Activated T-cell treated with anti-CD3 and anti-CD28 coated beads, Interleukin-2, amount 50 U/mL, for 72 hours (primary cell): Measurements from ENCODE around the gene OCEL1. TPM values are rescaled to one million over a fixed set of nuclear protein-coding genes. Genes with fewer than 3 reads are reported as not detected.

Source experiments
- ATAC-seq, 2 donors: fragments of 150-1000 bp; cut with Tn5 transposase; replicated peaks in 1 of 2; 2 replicates each; pipeline ENCODE4 v1.10.0; 2021; ENCODE audit warnings: moderate library complexity in 2 of 2, mild to moderate bottlenecking in 1 of 2
- DNase-seq, 2 donors: peaks; one replicate each; pipeline ENCODE4 v3.0.0; 2021 to 2022; ENCODE audit warnings: mixed read lengths in 1 of 2
- H3K27ac Mint-ChIP-seq: one replicate; pipeline ENCODE4 v1.8.0; 2022; ENCODE audit warnings: mild to moderate bottlenecking, moderate library complexity, mixed read lengths
- H3K27me3 Mint-ChIP-seq: one replicate; pipeline ENCODE4 v1.8.0; 2022; ENCODE audit warnings: low read depth, mixed read lengths
- H3K36me3 Mint-ChIP-seq, 2 donors: one replicate each; pipeline ENCODE4 v1.8.0; 2022; ENCODE audit warnings: mixed read lengths in 2 of 2, mild to moderate bottlenecking in 1 of 2; ENCODE audit not compliant: insufficient read depth in 2 of 2
- H3K4me1 Mint-ChIP-seq: one replicate; pipeline ENCODE4 v1.8.0; 2022; ENCODE audit warnings: low read depth, mixed read lengths
- H3K4me3 Mint-ChIP-seq, 2 donors: one replicate each; pipeline ENCODE4 v1.8.0; 2022; ENCODE audit warnings: mild to moderate bottlenecking in 2 of 2, mixed read lengths in 2 of 2, moderate library complexity in 2 of 2
- H3K9me3 Mint-ChIP-seq, 2 donors: one replicate each; pipeline ENCODE4 v1.8.0; 2022; ENCODE audit warnings: mixed read lengths in 2 of 2
- total RNA-seq, 2 donors: library from RNA; stranded (reverse); gene quantifications; one replicate each; pipeline ENCODE4 v1.2.3, GENCODE V29; 2022

The OCEL1 gene
- total RNA-seq, 2 donors from 2014 or later: 19.3 to 19.4 TPM

DNA sequence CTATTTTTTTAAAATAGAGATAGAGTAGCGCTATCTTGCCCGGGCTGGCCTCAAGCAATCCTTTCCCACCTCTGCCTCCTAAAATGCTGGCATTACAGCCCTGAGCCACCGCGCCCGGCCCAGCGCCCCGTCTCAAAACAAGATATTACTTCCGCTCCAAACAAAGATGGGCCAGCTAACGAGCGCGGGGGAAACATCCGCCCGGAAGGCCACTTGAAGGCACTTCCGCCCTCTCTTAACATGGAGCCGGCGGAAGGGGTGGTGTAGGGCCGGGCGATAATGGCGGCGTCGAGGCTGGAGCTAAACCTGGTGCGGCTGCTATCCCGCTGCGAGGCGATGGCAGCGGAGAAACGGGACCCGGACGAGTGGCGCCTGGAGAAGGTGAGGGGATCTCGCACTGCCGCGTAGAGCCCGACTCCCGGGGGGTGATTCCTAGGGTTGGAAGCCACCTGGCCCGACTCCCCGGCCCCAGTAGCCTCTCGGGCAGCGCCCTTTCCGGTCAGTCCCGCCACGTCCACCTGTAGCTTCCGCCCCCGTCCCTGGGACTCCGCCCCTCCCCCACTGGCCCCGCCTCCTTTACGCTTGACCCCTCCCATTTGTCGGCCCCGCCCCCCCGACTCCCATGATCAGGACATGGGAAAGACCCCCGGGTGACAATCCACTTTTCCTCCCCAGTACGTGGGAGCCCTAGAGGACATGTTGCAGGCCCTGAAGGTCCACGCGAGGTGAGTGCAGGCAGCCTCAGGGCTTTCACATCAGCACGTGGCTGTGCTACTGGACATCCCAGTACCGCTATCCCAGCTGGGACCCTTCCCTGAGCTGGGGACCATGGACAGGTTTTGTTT lies 10.7 kb upstream of the OCEL1 start, which contains the start of gene USE1:
Gene USE1, plus strand, starts transcription at position 231 of the 845 bp plus-strand sequence. Its CDS starts 49 bp downstream, at position 280.
- peaks cover 2 to 12% of the 10 kb centered on the region in 2 donors for H3K36me3 Mint-ChIP-seq
- no peaks in the 10 kb centered on the region for H3K27me3 Mint-ChIP-seq
- H3K9me3 Mint-ChIP-seq: no peaks in the 10 kb centered on the region
- H3K27ac Mint-ChIP-seq: peak within 1 kb of the TSS; percentile 93
- ATAC-seq: peak; percentile 96 to 98
- peaks cover 30% of the 10 kb centered on the region for H3K4me1 Mint-ChIP-seq
- H3K4me3 Mint-ChIP-seq: peak within 1 kb of the TSS; percentile 85 to 87
- peak; percentile 89 to 91 for DNase-seq

DNA sequence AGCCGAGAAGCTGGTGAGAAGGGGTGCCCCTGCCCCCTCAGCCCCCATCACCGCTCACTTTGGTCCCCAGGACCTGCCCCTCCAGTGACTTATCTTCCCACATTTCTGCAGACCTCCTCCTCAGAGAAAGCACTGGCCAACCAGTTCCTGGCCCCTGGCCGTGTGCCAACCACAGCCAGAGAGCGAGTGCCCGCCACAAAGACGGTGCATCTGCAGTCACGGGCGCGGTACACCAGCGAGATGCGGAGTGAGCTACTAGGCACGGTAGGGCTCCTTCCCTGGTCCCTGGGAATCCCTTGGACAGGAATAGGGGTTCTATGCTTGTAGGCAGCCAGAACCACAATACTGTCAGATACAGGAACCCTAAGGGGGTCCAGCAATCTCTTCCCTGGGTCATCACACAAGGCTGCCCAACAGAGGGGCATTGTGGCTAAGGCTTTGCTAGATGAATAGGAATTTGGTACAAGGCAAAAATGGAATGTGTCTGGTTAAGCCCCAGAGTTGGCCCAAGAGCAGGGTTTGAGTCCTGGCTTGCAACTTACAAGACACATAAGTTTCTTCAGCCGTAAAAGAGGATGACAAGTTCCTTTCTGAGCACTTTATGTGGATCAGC lies 9.9 kb upstream of the OCEL1 start:
- H3K36me3 Mint-ChIP-seq: peaks cover 2 to 12% of the 10 kb centered on the region in 2 donors
- DNase-seq (no peak), ATAC-seq (no peak)
- no peak overlapping the region for H3K27ac Mint-ChIP-seq
- H3K9me3 Mint-ChIP-seq: no peaks in the 10 kb centered on the region
- peaks cover 30% of the 10 kb centered on the region for H3K4me1 Mint-ChIP-seq
- no peaks in the 10 kb centered on the region for H3K27me3 Mint-ChIP-seq
- H3K4me3 Mint-ChIP-seq: peak overlapping the region; percentile 85 to 87

- peaks cover 27% of the 10 kb centered on the region for H3K4me1 Mint-ChIP-seq
- peaks cover 2 to 12% of the 10 kb centered on the region in 2 donors for H3K36me3 Mint-ChIP-seq
- H3K4me3 Mint-ChIP-seq: no peak overlapping the region
- no peaks in the 10 kb centered on the region for H3K9me3 Mint-ChIP-seq
- H3K27me3 Mint-ChIP-seq: no peaks in the 10 kb centered on the region
- ATAC-seq (no peak), DNase-seq (no peak)
- no peak overlapping the region for H3K27ac Mint-ChIP-seq
Measured at GRCh38 chr19:17219286-17219685, 6.7 kb upstream of the OCEL1 start.

- peaks cover 23% of the 10 kb centered on the region for H3K4me1 Mint-ChIP-seq
- H3K4me3 Mint-ChIP-seq: no peak overlapping the region
- H3K27me3 Mint-ChIP-seq: no peaks in the 10 kb centered on the region
- ATAC-seq: peak in 1 of 2 donors; percentile 8
- H3K36me3 Mint-ChIP-seq: peaks cover 2 to 12% of the 10 kb centered on the region in 2 donors
- H3K9me3 Mint-ChIP-seq: no peaks in the 10 kb centered on the region
- DNase-seq: no peak
- no peak overlapping the region for H3K27ac Mint-ChIP-seq
Measured at GRCh38 chr19:17220207-17220758, 5.7 kb upstream of the OCEL1 start.

DNA sequence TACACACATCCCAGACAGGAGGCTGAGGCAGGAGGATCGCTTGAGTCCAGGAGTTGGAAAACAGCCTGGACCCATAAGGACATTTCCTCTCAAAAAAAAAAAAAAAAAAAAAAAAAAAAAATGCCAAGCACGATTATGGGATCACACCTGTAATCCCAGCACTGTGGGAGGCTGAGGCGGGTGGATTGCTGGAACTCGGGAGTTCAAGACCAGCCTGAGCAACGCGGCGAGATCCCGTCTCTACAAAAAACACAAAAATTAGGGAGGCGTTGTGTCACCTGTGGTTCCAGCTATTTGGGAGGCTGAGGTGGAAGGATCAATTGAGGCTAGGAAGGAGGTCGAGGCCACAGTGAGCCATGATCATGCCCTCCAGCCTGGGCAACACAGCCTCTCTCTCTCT lies 973 bp upstream of the OCEL1 start:
- Mint-ChIP-seq H3K27ac (no peak overlapping the region), H3K36me3 (no peaks in the 10 kb centered on the region), H3K4me1 (peaks cover 21% of the 10 kb centered on the region), H3K9me3 (no peaks in the 10 kb centered on the region), H3K4me3 (peak overlapping the region; percentile 39 to 75), H3K27me3 (no peaks in the 10 kb centered on the region)
- ATAC-seq (no peak), DNase-seq (no peak)

- H3K27ac Mint-ChIP-seq: no peak overlapping the region
- H3K9me3 Mint-ChIP-seq: no peaks in the 10 kb centered on the region
- DNase-seq (no peak), ATAC-seq (no peak)
- peaks cover 21% of the 10 kb centered on the region for H3K4me1 Mint-ChIP-seq
- H3K36me3 Mint-ChIP-seq: no peaks in the 10 kb centered on the region
- no peak overlapping the region for H3K4me3 Mint-ChIP-seq
- no peaks in the 10 kb centered on the region for H3K27me3 Mint-ChIP-seq
Measured at GRCh38 chr19:17227798-17228367, 1.9 kb downstream of the OCEL1 start.

DNA sequence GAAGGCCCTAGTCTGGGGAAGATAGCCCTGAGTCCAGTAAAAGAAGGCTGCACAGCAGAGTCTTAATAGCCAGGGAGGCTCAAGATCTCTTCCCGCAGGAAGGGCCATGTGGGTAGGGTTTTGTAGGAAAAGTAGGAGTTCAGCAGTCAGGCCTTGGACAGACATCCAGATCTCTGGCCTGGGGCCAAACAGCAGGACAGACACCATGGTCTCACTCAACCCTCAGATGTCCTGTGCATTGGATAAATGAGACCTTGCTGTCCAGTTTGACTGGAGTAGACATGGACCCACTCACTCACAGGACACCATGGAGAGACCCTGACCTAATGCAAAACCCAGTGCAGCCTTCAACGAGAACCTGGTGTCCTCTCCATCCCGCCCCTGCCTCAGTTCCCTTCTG lies 3.9 kb downstream of the OCEL1 start:
- Mint-ChIP-seq H3K36me3 (no peaks in the 10 kb centered on the region), H3K27ac (no peak overlapping the region), H3K9me3 (no peaks in the 10 kb centered on the region), H3K4me1 (peaks cover 36% of the 10 kb centered on the region), H3K27me3 (no peaks in the 10 kb centered on the region), H3K4me3 (no peak overlapping the region)
- DNase-seq: no peak
- no peak for ATAC-seq

- Mint-ChIP-seq H3K4me3 (no peak overlapping the region), H3K36me3 (no peaks in the 10 kb centered on the region), H3K9me3 (no peaks in the 10 kb centered on the region), H3K27ac (no peak overlapping the region), H3K27me3 (no peaks in the 10 kb centered on the region), H3K4me1 (peaks cover 21% of the 10 kb centered on the region)
- DNase-seq (no peak), ATAC-seq (no peak)
Measured at GRCh38 chr19:17232258-17232657, 6.2 kb downstream of the OCEL1 start.

DNA sequence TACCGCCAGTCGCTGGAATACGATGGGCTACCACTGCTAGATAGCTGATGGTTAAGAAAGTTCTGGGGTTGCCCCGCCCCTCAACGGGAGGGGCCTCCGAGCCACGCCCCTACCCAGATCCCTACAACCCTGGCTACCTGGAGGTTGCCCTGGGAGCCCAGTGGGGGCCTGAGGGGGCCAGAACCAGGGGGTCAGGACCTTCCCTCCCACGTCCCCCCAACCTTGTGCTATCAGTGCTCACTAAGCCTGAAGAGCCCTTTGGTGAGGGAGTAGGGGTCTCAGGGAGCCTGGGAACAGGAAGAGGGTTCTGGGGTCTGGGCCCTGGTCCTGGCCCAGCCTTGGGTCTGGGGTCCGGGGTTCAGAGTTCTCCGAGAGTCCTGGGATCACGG lies 8.9 kb downstream of the OCEL1 start:
- H3K27me3 Mint-ChIP-seq: no peaks in the 10 kb centered on the region
- H3K36me3 Mint-ChIP-seq: no peaks in the 10 kb centered on the region
- H3K9me3 Mint-ChIP-seq: no peaks in the 10 kb centered on the region
- DNase-seq (peak; percentile 70 to 80), ATAC-seq (peak; percentile 67 to 78)
- H3K4me1 Mint-ChIP-seq: peaks cover 14% of the 10 kb centered on the region
- H3K4me3 Mint-ChIP-seq: peak overlapping the region; percentile 84 to 87
- no peak overlapping the region for H3K27ac Mint-ChIP-seq

DNA sequence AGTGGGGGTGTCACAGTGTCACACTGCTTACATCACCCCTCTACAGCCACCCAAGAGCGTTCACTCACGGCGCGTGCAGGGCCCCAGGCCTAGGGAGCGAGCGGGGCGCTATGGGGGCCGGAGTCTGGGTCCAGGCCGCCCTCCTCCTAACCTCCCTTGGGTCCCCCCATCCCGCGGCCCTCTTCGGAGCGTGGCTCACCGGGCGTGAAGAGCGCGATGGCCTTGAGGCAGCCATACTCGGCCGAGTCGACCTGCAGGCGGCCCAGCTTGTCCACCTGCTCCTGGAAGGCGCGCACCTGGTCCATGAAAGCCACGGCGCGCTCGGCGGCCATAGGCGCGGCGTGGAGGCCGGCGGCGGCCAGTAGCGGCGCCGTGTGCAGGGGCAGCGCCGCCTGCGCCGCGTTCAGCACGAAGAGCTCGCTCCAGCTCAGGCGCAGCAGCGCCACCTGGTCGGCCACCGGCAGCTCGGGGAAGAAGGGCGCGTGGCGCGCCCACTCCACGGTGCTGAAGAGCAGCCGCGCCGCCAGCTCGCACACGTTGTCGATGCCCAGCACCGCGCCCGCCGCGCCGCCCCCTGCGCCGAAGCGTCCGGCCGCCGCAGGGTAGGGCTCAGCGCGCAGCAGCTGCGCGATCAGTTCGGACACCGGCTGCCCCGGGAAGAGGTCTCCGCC lies 9.4 kb downstream of the OCEL1 start:
- Mint-ChIP-seq H3K27me3 (no peaks in the 10 kb centered on the region), H3K27ac (no peak overlapping the region), H3K4me3 (peak overlapping the region; percentile 84 to 87)

GRCh38 chr19:17235971-17236777 lies 10.1 kb downstream of the OCEL1 start:
- Mint-ChIP-seq H3K9me3 (no peaks in the 10 kb centered on the region), H3K4me3 (peak overlapping the region; percentile 84 to 87), H3K27ac (no peak overlapping the region), H3K36me3 (no peaks in the 10 kb centered on the region), H3K27me3 (no peaks in the 10 kb centered on the region), H3K4me1 (peaks cover 14% of the 10 kb centered on the region)
- ATAC-seq (peak in 1 of 2 donors; percentile 47), DNase-seq (no peak)

More for the DNA sequence above, 9.4 kb downstream of the OCEL1 start:
- peak; percentile 82 to 87 for DNase-seq
- peak; percentile 90 to 95 for ATAC-seq
- Mint-ChIP-seq H3K9me3 (no peaks in the 10 kb centered on the region), H3K36me3 (no peaks in the 10 kb centered on the region), H3K4me1 (peaks cover 14% of the 10 kb centered on the region)
